ENCODE measurements around the gene NCKIPSD.
A peak's percentile ranks its signal among the peaks of the same experiment; 100 is the strongest.

The NCKIPSD gene

GRCh38 chr3:48637305-48637704 is 48.4 kb downstream of the NCKIPSD start:
- Histone ChIP-seq H3K18ac (ENCODE audit: low read length) (no peak overlapping the region), H4K8ac (ENCODE audit: low read depth, low read length) (no peak overlapping the region), H3K23ac (ENCODE audit: low read length) (no peak overlapping the region), H3K79me1 (ENCODE audit: low read length) (peaks cover 5% of the 10 kb centered on the region), H3K4me2 (ENCODE audit: low read length) (no peak overlapping the region), H3K4me3 (ENCODE audit: low read length) (no peak overlapping the region), H2AK5ac (ENCODE audit: low read length) (no peak overlapping the region), H2BK5ac (ENCODE audit: low read length) (no peak overlapping the region), H3K79me2 (ENCODE audit: control insufficient read depth, insufficient read depth, low read length) (peaks cover 3% of the 10 kb centered on the region), H3K4ac (ENCODE audit: low read depth, low read length) (no peak overlapping the region), H3K9ac (ENCODE audit: low read length) (no peak overlapping the region), H3K4me1 (ENCODE audit: control insufficient read depth, low read depth, low read length) (peaks cover 14% of the 10 kb centered on the region), H3K56ac (ENCODE audit: low read length) (peak overlapping the region; percentile 22), H2BK120ac (ENCODE audit: low read depth, low read length) (no peak overlapping the region), H3K27me3 (ENCODE audit: insufficient read depth, low read length, poor library complexity) (no peaks in the 10 kb centered on the region), H3K27ac (ENCODE audit: low read depth, low read length) (no peak overlapping the region), H3K36me3 (ENCODE audit: control insufficient read depth, insufficient read depth, low read length) (no peaks in the 10 kb centered on the region), H4K5ac (ENCODE audit: low read length) (no peak overlapping the region), H2BK15ac (replicated peaks; ENCODE audit: low read depth) (no peak overlapping the region)
- WGBS (ENCODE audit: extremely low coverage, insufficient coverage, low lambda C conversion rate), result no CpG with 5 or more reads among the region's 6 CpGs
- DNase-seq, result peak; percentile 27

- H3K4me2 ChIP-seq (ENCODE audit: low read length), result peak overlapping the region; percentile 87
- no peak overlapping the region for H2BK120ac ChIP-seq (ENCODE audit: low read depth, low read length)
- WGBS (ENCODE audit: extremely low coverage, insufficient coverage, low lambda C conversion rate), result no CpG with 5 or more reads among the region's 10 CpGs
- no peak overlapping the region for H3K4ac ChIP-seq (ENCODE audit: low read depth, low read length)
- no peaks in the 10 kb centered on the region for H3K36me3 ChIP-seq (ENCODE audit: control insufficient read depth, insufficient read depth, low read length)
- H3K27ac ChIP-seq (ENCODE audit: low read depth, low read length), result peak overlapping the region; percentile 65
- H4K5ac ChIP-seq (ENCODE audit: low read length), result peak overlapping the region; percentile 40
- peak overlapping the region; percentile 28 for H3K4me3 ChIP-seq (ENCODE audit: low read length)
- peaks cover 3% of the 10 kb centered on the region for H3K79me2 ChIP-seq (ENCODE audit: control insufficient read depth, insufficient read depth, low read length)
- H3K4me1 ChIP-seq (ENCODE audit: control insufficient read depth, low read depth, low read length), result peaks cover 14% of the 10 kb centered on the region
- peak; percentile 24 for DNase-seq
- peaks cover 5% of the 10 kb centered on the region for H3K79me1 ChIP-seq (ENCODE audit: low read length)
- peak overlapping the region; percentile 92 for H3K56ac ChIP-seq (ENCODE audit: low read length)
- H3K18ac ChIP-seq (ENCODE audit: low read length), result peak overlapping the region; percentile 11
- peak overlapping the region; percentile 81 for H3K9ac ChIP-seq (ENCODE audit: low read length)
- H2AK5ac ChIP-seq (ENCODE audit: low read length), result peak overlapping the region; percentile 78
- no peak overlapping the region for H2BK15ac ChIP-seq (replicated peaks; ENCODE audit: low read depth)
- no peak overlapping the region for H3K23ac ChIP-seq (ENCODE audit: low read length)
- H2BK5ac ChIP-seq (ENCODE audit: low read length), result peak overlapping the region; percentile 32
- H4K8ac ChIP-seq (ENCODE audit: low read depth, low read length), result no peak overlapping the region
- no peaks in the 10 kb centered on the region for H3K27me3 ChIP-seq (ENCODE audit: insufficient read depth, low read length, poor library complexity)
These were observed 49.5 kb downstream of the NCKIPSD start for GRCh38 chr3:48636149-48636655.

GRCh38 chr3:48635222-48636021 is 50.3 kb downstream of the NCKIPSD start, which contains the start of gene SLC26A6:
SLC26A6 (minus strand) TSS chr3:48635461; CDS start chr3:48635393, 68 bp downstream.
- Histone ChIP-seq H2BK5ac (ENCODE audit: low read length) (peak within 1 kb of the TSS; percentile 79), H2BK15ac (replicated peaks; ENCODE audit: low read depth) (no peak within 1 kb of the TSS), H3K18ac (ENCODE audit: low read length) (peak within 1 kb of the TSS; percentile 85), H2BK120ac (ENCODE audit: low read depth, low read length) (no peak within 1 kb of the TSS), H3K36me3 (ENCODE audit: control insufficient read depth, insufficient read depth, low read length) (no peaks in the 10 kb centered on the region), H3K9ac (ENCODE audit: low read length) (peak within 1 kb of the TSS; percentile 98), H3K79me1 (ENCODE audit: low read length) (peaks cover 5% of the 10 kb centered on the region), H3K56ac (ENCODE audit: low read length) (peak within 1 kb of the TSS; percentile 97), H4K8ac (ENCODE audit: low read depth, low read length) (no peak within 1 kb of the TSS), H4K5ac (ENCODE audit: low read length) (peak within 1 kb of the TSS; percentile 40), H3K27me3 (ENCODE audit: insufficient read depth, low read length, poor library complexity) (no peaks in the 10 kb centered on the region), H3K4me2 (ENCODE audit: low read length) (peak within 1 kb of the TSS; percentile 97), H3K4me3 (ENCODE audit: low read length) (peak within 1 kb of the TSS; percentile 90), H3K4me1 (ENCODE audit: control insufficient read depth, low read depth, low read length) (peaks cover 14% of the 10 kb centered on the region), H3K27ac (ENCODE audit: low read depth, low read length) (peak within 1 kb of the TSS; percentile 93), H3K79me2 (ENCODE audit: control insufficient read depth, insufficient read depth, low read length) (peaks cover 3% of the 10 kb centered on the region), H3K4ac (ENCODE audit: low read depth, low read length) (peak within 1 kb of the TSS; percentile 70), H2AK5ac (ENCODE audit: low read length) (no peak within 1 kb of the TSS), H3K23ac (ENCODE audit: low read length) (peak within 1 kb of the TSS; percentile 85)
- DNase-seq, result peak; percentile 99
- WGBS (ENCODE audit: extremely low coverage, insufficient coverage, low lambda C conversion rate), result no CpG with 5 or more reads among the region's 68 CpGs

GRCh38 chr3:48634661-48635221 is 51.0 kb downstream of the NCKIPSD start:
- Histone ChIP-seq H3K4me2 (ENCODE audit: low read length) (peak overlapping the region; percentile 97), H3K9ac (ENCODE audit: low read length) (peak overlapping the region; percentile 98), H3K36me3 (ENCODE audit: control insufficient read depth, insufficient read depth, low read length) (peaks cover 2% of the 10 kb centered on the region), H3K4me1 (ENCODE audit: control insufficient read depth, low read depth, low read length) (peaks cover 14% of the 10 kb centered on the region), H3K79me2 (ENCODE audit: control insufficient read depth, insufficient read depth, low read length) (peaks cover 3% of the 10 kb centered on the region), H3K4me3 (ENCODE audit: low read length) (peak overlapping the region; percentile 90), H3K18ac (ENCODE audit: low read length) (peak overlapping the region; percentile 85), H4K8ac (ENCODE audit: low read depth, low read length) (no peak overlapping the region), H2BK5ac (ENCODE audit: low read length) (peak overlapping the region; percentile 79), H4K5ac (ENCODE audit: low read length) (no peak overlapping the region), H3K4ac (ENCODE audit: low read depth, low read length) (peak overlapping the region; percentile 70), H2AK5ac (ENCODE audit: low read length) (no peak overlapping the region), H3K27me3 (ENCODE audit: insufficient read depth, low read length, poor library complexity) (no peaks in the 10 kb centered on the region), H3K79me1 (ENCODE audit: low read length) (peaks cover 5% of the 10 kb centered on the region), H2BK120ac (ENCODE audit: low read depth, low read length) (no peak overlapping the region), H3K56ac (ENCODE audit: low read length) (peak overlapping the region; percentile 97), H3K23ac (ENCODE audit: low read length) (peak overlapping the region; percentile 85), H2BK15ac (replicated peaks; ENCODE audit: low read depth) (no peak overlapping the region), H3K27ac (ENCODE audit: low read depth, low read length) (peak overlapping the region; percentile 93)
- WGBS (ENCODE audit: extremely low coverage, insufficient coverage, low lambda C conversion rate), result no CpG with 5 or more reads among the region's 30 CpGs
- DNase-seq, result peak; percentile 83

GRCh38 chr3:48633743-48634142 is 52.0 kb downstream of the NCKIPSD start:
- H2AK5ac ChIP-seq (ENCODE audit: low read length), result no peak overlapping the region
- peak overlapping the region; percentile 98 for H3K9ac ChIP-seq (ENCODE audit: low read length)
- no peak overlapping the region for H2BK5ac ChIP-seq (ENCODE audit: low read length)
- H3K79me1 ChIP-seq (ENCODE audit: low read length), result peaks cover 5% of the 10 kb centered on the region
- no peak overlapping the region for H4K5ac ChIP-seq (ENCODE audit: low read length)
- no peak overlapping the region for H2BK15ac ChIP-seq (replicated peaks; ENCODE audit: low read depth)
- DNase-seq, result no peak
- peaks cover 3% of the 10 kb centered on the region for H3K79me2 ChIP-seq (ENCODE audit: control insufficient read depth, insufficient read depth, low read length)
- no peak overlapping the region for H3K23ac ChIP-seq (ENCODE audit: low read length)
- H2BK120ac ChIP-seq (ENCODE audit: low read depth, low read length), result no peak overlapping the region
- no peaks in the 10 kb centered on the region for H3K27me3 ChIP-seq (ENCODE audit: insufficient read depth, low read length, poor library complexity)
- H3K27ac ChIP-seq (ENCODE audit: low read depth, low read length), result no peak overlapping the region
- H3K56ac ChIP-seq (ENCODE audit: low read length), result peak overlapping the region; percentile 97
- H3K36me3 ChIP-seq (ENCODE audit: control insufficient read depth, insufficient read depth, low read length), result peaks cover 2% of the 10 kb centered on the region
- no peak overlapping the region for H3K18ac ChIP-seq (ENCODE audit: low read length)
- peak overlapping the region; percentile 97 for H3K4me2 ChIP-seq (ENCODE audit: low read length)
- no peak overlapping the region for H3K4me3 ChIP-seq (ENCODE audit: low read length)
- no peak overlapping the region for H4K8ac ChIP-seq (ENCODE audit: low read depth, low read length)
- peaks cover 14% of the 10 kb centered on the region for H3K4me1 ChIP-seq (ENCODE audit: control insufficient read depth, low read depth, low read length)
- no CpG with 5 or more reads among the region's 2 CpGs for WGBS (ENCODE audit: extremely low coverage, insufficient coverage, low lambda C conversion rate)
- no peak overlapping the region for H3K4ac ChIP-seq (ENCODE audit: low read depth, low read length)

Data from mesendoderm (in vitro differentiated cells).